ENCODE results near the gene THADA.
"Not testable (repeated sequence)": the region's sequence is repeated elsewhere in the genome, so short reads cannot be mapped to it uniquely, and the experiment has no call there.

Gene THADA

DNA sequence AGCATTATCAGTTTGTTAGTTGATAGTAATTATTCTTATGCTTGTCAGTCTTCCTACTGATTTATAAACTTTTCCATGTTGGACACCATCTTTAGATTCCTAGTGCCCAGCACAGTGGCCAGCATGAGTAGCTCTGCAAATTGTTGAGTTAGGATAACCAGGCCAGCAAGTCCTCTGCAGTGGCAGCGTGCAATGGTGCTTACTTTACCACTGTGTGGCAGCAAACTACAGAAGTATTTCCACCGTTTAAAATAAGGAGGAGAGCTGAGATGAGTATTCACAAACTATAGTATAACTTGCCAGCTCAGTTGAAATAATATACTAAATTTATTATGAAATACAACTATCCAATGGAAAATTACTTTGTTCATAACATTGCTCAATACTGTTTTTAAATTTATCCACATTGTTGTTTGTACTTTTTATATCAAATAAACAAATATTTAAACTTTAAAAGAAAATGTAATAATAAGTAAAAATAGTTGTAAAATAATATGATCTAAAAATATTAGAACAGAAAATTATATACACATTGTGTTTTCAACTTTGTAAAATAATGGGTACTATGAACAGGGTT is 9.3 kb upstream of the THADA start:
- DNase-seq (ENCODE audit: low read depth), result no peak

GRCh38 chr2:43604674-43605073 is 8.8 kb upstream of the THADA start:
- no peak for DNase-seq (ENCODE audit: low read depth)

DNA sequence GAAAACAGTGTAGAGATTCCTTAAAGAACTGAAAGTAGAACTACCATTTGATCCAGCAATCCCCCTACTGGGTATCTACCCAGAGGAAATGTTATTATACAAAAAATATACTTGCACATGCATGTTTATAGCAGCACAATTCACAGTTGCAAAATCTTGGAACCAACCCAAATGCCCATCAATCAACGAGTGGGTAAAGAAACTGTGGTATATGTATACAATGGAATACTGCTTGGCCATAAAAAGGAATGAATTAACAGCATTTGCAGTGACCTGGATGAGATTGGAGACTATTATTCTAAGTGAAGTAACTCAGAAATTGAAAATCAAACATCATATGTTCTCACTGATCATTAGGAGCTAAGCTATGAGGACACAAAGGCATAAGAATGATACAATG is 4.8 kb upstream of the THADA start:
- not testable (repeated sequence) for DNase-seq (ENCODE audit: low read depth)

DNA sequence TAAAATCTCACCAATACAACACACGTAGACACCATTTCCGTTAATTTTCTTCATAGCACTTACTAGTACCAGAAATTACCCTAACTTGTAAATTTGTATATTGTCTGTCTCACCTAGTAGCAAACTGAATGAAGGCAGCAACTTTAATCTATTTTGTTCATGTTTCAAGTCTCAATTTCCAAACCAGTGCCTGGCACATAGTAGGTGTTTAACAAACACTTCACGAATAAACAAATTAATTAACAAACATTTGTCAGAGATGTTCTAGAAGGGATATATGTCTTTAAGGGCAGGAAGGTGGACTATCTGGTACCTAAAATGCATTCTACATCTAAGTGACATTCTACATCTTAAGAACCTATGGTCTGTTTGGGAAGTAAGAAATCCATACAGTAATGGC is 963 bp downstream of the THADA start:
- DNase-seq (ENCODE audit: low read depth), result no peak

DNA sequence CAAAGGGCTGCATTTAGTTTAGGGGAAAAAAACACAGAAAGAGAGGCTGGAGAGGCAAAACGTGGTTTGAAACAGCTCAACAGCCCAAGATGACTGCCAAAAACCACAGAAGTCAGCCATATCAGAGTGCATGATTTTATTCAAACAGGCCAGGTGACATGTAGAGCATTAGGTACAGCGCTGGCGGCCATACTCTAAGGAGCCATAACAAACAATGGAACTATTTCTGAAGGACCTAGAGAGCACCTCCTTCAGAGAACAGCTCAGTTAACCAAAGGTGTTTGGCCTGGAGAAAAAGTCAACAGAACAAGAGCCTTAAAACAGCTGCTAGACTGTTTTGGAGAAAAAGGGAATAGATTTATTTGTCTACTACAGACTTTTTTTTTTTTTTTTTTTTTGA is 2.6 kb downstream of the THADA start:
- DNase-seq (ENCODE audit: low read depth), result no peak

- no peak for DNase-seq (ENCODE audit: low read depth)
These were observed 3.4 kb downstream of the THADA start for GRCh38 chr2:43592443-43592842.

DNA sequence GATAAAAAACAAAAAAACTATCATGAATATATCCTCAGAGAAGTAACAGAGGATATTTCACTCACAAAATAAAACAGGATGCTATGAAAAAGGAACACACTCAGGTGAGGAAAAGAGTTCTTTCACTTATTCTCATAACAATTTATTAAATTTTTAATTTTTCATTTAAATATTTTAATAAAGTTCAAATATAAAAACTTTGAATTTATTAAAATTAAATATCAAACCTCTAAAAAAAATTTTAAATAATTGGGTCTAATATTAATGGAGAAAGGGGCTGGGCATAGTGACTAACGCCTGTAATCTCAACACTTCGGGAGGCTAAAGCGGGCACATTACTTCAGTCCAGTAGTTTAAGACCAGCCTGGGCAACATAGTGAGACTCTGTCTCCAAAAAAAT is 10.1 kb downstream of the THADA start:
- DNase-seq (ENCODE audit: low read depth), result no peak

- DNase-seq (ENCODE audit: low read depth), result no peak
These were observed 16.4 kb downstream of the THADA start for GRCh38 chr2:43579275-43579981.

DNA sequence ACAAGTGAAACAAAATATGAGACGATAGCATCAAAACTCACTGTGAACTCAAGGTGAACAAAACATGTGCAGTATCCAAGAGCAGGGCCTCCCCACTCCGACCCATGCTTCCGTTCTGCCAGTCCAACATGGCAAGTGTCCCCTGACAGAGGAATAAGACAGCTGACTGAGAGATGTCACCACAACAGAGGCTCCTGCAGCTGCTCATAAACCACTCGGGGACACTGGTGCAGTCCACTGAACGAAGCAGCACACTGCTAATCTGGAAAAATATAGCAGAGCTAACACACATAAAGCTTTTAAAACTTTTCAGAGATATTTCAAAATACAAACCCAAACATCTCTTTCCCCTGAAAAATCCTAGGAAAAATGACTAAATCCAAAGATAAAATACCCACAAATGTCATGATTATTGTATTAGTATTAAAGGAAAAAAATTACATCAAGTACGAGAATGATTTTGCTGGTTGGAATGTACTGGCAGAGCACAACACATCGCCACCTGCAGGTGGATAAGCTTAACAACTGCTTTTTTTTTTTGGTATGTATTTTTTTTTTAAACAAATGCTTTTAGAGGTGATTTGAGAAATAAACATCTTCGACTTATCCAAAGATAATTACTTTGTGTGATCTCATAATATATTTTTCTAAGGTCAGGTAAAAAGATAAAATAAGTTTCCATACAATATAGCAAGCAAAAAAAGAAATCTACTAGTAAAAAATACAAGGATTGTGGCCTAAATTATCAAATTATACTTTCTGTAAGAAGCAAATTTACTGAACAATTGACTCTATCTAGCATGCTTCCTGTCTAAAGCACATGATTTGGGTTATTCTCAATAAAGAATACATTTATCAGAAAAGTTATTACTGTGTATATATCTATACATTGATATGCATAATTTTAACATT is 18.6 kb downstream of the THADA start:
- DNase-seq (ENCODE audit: low read depth), result no peak

DNA sequence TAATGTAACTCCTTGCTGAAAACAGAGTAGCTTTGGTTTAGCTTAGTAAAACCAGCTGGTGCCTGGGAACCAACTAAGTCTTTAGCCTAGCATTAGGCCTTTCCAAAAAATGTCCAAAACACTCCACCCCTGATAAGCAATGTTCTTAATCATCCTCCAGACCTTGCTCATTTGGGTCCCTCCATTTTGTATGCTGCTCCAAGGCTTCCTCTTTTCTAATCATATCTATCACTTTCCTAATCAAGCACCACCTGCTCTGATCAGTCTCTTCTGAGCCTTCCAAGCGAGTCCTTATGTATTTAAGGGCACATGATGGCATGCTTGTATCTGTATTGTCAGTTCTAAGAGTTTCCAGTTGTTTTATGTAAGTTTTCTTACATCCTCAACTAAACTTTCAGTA is 23.6 kb downstream of the THADA start:
- no peak for DNase-seq (ENCODE audit: low read depth)

- no peak for DNase-seq (ENCODE audit: low read depth)
These were observed 25.9 kb downstream of the THADA start for GRCh38 chr2:43569921-43570320.

- no peak for DNase-seq (ENCODE audit: low read depth)
These were observed 27.6 kb downstream of the THADA start for GRCh38 chr2:43568228-43568627.

GRCh38 chr2:43566461-43566729 is 29.4 kb downstream of the THADA start:
- DNase-seq (ENCODE audit: low read depth), result no peak

DNA sequence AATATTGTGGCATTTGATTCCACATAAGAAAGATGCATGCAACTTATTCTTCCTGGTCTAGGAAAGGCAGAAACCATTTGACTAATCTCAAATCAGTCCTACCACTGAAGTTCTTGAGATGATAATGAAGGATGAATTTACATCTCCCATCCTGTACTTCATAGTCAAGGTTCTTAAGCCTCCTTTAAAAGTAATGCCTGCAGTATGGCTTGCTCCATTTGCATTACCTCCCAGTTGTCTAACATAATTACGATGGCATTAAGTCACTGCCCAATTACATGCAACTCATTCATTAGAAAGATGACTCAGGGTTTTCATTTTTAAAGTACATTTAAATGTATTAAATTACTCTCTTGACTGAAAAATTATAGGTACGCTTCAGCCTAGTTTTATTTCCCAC is 32.2 kb downstream of the THADA start:
- DNase-seq (ENCODE audit: low read depth), result no peak

GRCh38 chr2:43560231-43560547 is 35.6 kb downstream of the THADA start:
- no peak for DNase-seq (ENCODE audit: low read depth)

DNA sequence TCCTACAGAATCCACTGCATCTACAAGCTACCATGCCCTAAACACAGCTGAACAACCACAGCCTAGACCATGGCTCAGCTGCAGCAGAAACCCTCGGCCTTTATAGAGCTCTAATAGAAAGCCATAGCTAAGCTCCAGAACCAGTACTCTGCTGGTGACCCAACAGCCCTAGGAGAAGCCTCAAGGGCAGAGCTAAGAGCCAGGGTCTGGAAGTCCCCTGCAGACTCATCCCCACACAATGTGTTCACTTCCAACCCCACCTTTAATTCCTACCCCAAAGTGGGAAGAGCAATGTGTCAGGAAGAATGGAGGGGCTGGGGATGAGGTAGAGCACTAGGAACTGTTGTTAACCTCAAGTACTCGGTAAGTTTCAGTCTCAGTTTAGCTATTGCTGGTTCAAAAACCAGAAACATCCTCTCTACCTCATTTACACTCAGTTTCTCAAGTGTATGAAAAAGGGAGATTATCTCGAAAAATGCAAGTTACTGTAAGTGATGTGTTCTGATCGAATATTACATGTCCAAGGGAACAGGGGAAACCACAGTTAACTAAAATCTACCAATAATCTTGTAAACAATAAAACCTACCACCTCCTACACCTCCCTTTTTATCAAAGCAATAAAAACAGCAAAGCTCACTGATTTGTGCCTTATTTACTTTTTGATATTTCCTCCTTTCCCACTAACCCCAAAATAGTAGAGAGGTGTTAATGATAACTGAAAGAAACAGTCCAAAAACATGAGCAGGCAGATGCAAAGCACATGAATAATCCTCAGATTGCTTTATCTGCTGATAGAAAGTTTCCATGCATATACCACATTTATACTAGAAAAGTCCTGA is 36.2 kb downstream of the THADA start:
- DNase-seq (ENCODE audit: low read depth), result no peak

GRCh38 chr2:43557196-43557595 is 38.6 kb downstream of the THADA start:
- DNase-seq (ENCODE audit: low read depth), result no peak

GRCh38 chr2:43556256-43556655 is 39.6 kb downstream of the THADA start:
- no peak for DNase-seq (ENCODE audit: low read depth)

DNA sequence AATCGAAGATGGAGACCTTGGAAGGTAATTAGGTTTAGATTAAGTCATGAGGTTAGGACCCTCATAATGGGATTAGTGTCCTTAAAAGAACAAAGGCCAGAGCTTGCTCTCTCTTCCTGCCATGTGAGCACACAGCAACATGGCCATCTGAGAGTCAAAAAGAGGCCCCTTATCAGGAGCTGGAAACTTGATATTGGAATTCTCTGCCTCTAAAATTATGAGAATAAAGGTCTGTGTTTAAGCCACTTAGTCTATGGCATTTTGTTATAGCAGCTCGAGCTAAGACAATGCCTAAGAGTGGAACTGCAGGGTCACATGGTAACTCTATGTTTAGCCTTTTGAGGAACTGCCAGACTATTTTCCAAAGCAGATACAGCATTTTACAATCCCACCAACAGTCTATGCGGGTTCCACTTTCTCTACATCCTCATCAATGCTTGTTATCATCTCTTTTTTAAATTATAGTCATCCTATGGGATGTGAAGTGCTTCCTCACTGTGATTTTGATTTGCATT is 42.4 kb downstream of the THADA start:
- no peak for DNase-seq (ENCODE audit: low read depth)

GRCh38 chr2:43551990-43552389 is 43.8 kb downstream of the THADA start:
- no peak for DNase-seq (ENCODE audit: low read depth)

- not testable (repeated sequence) for DNase-seq (ENCODE audit: low read depth)
These were observed 47.5 kb downstream of the THADA start for GRCh38 chr2:43548381-43548780.

DNA sequence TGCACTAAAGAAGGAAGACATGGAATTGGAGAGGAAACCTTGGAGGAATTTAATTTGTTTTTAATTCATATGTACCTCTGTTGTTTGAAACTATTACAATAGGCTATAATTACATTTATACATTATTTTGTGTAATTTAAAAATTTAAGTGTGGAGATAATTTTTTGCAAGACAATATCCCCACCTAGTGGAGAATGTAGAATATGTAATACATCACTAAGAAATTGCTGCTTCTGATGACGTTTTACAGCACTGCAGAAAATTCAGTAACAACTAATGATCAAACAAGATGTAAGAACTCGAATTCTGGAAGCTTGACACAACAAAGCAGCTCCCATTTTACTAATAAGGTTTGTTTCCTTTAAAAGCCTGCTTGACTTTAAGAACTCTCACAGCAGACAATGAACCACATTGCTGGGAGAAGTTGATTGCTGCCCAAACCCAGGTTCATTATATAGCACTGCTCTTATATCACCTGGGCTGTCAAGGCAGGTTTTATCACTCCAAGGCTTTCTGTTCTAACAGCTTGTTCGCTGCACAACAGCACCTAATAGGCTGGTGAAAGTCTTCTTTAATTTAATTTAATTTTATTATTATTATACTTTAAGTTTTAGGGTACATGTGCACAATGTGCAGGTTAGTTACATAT is 53.4 kb downstream of the THADA start:
- no peak for DNase-seq (ENCODE audit: low read depth)
